Activated T-cell treated with anti-CD3 and anti-CD28 coated beads, Interleukin-2, amount 50 U/mL, for 72 hours (primary cell): Measurements from ENCODE around the gene C6orf47. TPM values are rescaled to one million over a fixed set of nuclear protein-coding genes. Genes with fewer than 3 reads are reported as not detected.
A peak's percentile ranks its signal among the peaks of the same experiment; 100 is the strongest.

Source experiments
- ATAC-seq, 2 donors: fragments of 150-1000 bp; cut with Tn5 transposase; replicated peaks in 1 of 2; 2 replicates each; pipeline ENCODE4 v1.10.0; 2021; ENCODE audit warnings: moderate library complexity in 2 of 2, mild to moderate bottlenecking in 1 of 2
- DNase-seq, 2 donors: peaks; one replicate each; pipeline ENCODE4 v3.0.0; 2021 to 2022; ENCODE audit warnings: mixed read lengths in 1 of 2
- H3K27ac Mint-ChIP-seq: one replicate; pipeline ENCODE4 v1.8.0; 2022; ENCODE audit warnings: mild to moderate bottlenecking, moderate library complexity, mixed read lengths
- H3K27me3 Mint-ChIP-seq: one replicate; pipeline ENCODE4 v1.8.0; 2022; ENCODE audit warnings: low read depth, mixed read lengths
- H3K36me3 Mint-ChIP-seq, 2 donors: one replicate each; pipeline ENCODE4 v1.8.0; 2022; ENCODE audit warnings: mixed read lengths in 2 of 2, mild to moderate bottlenecking in 1 of 2; ENCODE audit not compliant: insufficient read depth in 2 of 2
- H3K4me1 Mint-ChIP-seq: one replicate; pipeline ENCODE4 v1.8.0; 2022; ENCODE audit warnings: low read depth, mixed read lengths
- H3K4me3 Mint-ChIP-seq, 2 donors: one replicate each; pipeline ENCODE4 v1.8.0; 2022; ENCODE audit warnings: mild to moderate bottlenecking in 2 of 2, mixed read lengths in 2 of 2, moderate library complexity in 2 of 2
- H3K9me3 Mint-ChIP-seq, 2 donors: one replicate each; pipeline ENCODE4 v1.8.0; 2022; ENCODE audit warnings: mixed read lengths in 2 of 2
- total RNA-seq, 2 donors: library from RNA; stranded (reverse); gene quantifications; one replicate each; pipeline ENCODE4 v1.2.3, GENCODE V29; 2022

C6orf47 gene
- total RNA-seq, 2 donors from 2014 or later, result 21.1 to 22.5 TPM

DNA sequence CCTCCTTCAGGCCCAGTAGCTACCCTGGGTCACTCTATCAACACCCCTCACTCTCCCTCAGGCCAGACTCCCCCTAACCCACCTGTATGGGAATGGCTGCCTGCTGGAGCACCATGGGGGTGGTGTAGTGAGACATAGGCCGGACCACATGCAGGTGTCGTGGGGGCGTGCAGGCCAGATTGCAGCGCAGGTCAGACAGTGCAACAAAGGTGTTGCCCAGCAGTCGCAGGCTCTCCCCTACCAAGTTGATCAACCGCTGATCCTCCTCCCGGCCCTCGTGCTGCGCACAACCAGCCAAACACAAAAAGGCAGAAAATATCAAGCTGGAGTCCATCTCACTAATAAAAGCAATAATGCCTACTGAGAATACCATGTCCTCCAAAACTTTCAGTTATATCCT, 15.3 kb downstream of the C6orf47 start:
- no peak overlapping the region for H3K4me3 Mint-ChIP-seq
- no peaks in the 10 kb centered on the region for H3K27me3 Mint-ChIP-seq
- peaks cover 16% of the 10 kb centered on the region for H3K4me1 Mint-ChIP-seq
- no peak for DNase-seq
- no peaks in the 10 kb centered on the region for H3K9me3 Mint-ChIP-seq
- no peak overlapping the region for H3K27ac Mint-ChIP-seq
- H3K36me3 Mint-ChIP-seq, result peaks cover 4 to 27% of the 10 kb centered on the region in 2 donors
- ATAC-seq, result no peak

DNA sequence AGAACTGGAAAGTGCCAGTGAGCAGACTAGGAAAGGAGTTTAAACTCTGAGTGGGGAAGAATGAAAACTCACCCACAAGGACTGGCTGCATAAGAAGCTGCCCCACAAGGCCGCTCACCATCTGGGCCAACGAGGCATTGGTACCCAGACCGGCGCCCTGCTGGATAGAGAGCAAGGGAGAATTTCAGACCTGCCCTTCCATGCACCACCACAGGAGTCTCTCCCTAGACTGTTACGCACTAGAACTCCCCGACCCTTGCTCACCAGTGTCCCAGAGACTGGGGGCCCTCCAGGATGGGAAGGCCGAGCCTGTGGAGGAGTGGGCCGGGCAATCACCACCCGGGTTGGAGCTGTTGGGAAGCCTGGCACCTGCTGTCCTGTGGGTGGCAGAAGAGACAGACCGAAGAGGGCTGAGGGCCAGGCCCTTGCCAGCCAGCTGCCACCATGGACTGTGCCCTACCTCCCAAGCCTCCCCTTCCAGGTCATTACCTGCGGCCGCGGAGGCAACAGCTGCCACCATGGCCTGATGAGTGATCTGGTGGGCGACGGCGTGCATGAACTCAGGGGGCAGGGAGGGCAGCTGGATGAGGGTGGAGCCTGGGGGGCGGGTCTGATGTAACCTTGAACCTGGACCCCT, 16.6 kb downstream of the C6orf47 start:
- ATAC-seq (peak; percentile 8 to 20), DNase-seq (no peak)
- H3K4me3 Mint-ChIP-seq, result no peak overlapping the region
- H3K9me3 Mint-ChIP-seq, result no peaks in the 10 kb centered on the region
- peaks cover 7% of the 10 kb centered on the region for H3K4me1 Mint-ChIP-seq
- no peak overlapping the region for H3K27ac Mint-ChIP-seq
- peaks cover 1 to 22% of the 10 kb centered on the region in 2 donors for H3K36me3 Mint-ChIP-seq
- H3K27me3 Mint-ChIP-seq, result no peaks in the 10 kb centered on the region

DNA sequence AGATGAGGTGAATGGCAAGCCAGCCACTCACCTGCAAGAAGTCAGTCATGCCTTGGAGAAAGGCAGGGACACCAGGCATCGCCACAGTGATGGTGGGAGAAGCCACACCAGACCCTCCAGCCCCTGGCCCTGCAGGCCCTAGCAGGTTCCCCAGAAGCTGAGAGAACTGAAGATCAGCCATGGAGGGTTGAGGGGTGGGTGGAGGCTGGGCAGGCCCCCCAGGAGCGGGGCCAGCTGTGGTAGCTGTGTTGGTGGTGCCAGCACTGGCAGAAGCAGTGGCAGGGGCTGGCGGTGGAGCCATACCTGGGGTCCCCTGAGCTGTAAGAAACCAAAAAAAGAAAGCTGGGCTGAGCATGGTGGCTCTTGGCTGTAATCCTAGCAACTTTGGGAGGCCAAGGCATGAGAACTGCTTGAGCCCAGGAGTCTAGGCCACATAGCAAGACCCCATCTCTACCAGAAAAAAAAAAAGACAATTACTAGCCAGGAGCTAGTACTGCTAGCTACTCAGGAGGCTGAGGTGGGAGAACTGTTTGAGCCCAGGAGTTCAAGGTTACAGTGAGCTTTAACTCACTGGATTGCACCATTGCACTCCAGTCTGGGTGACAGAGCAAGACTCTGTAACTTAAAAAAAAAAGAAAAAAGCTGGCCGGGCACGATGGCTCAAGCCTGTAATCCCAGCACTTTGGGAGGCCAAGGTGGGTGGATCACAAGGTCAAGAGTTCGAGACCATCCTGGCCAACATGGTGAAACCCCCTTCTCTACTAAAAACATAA, 17.6 kb downstream of the C6orf47 start:
- ATAC-seq, result no peak
- Mint-ChIP-seq H3K27me3 (no peaks in the 10 kb centered on the region), H3K9me3 (no peaks in the 10 kb centered on the region), H3K27ac (no peak overlapping the region), H3K4me1 (peaks cover 5% of the 10 kb centered on the region), H3K36me3 (peaks cover 1 to 21% of the 10 kb centered on the region in 2 donors), H3K4me3 (no peak overlapping the region)
- DNase-seq, result no peak

DNA sequence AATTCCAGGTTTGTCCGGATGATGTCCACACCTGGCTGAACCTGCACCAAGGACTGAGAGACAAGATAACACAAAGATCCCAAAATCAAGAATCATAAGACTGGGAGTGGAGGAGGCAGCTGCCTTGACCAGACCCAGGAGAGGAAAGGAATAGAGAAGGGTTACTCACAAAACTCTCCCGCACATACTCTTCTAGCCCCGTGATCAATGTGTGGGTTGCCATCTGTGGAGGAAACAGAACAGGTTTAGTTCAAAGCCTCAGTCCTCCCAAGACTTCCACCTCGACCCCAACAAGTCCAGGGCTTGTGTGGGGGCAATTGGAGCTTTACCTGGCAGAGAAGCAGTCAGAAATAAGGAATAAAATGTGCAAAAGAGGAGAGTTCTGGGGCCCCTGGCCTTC, 19.2 kb downstream of the C6orf47 start:
- Mint-ChIP-seq H3K9me3 (no peaks in the 10 kb centered on the region), H3K36me3 (peaks cover 1 to 16% of the 10 kb centered on the region in 2 donors), H3K27me3 (no peaks in the 10 kb centered on the region), H3K4me1 (peaks cover 5% of the 10 kb centered on the region), H3K4me3 (no peak overlapping the region), H3K27ac (peak overlapping the region; percentile 34)
- no peak for DNase-seq
- no peak for ATAC-seq

DNA sequence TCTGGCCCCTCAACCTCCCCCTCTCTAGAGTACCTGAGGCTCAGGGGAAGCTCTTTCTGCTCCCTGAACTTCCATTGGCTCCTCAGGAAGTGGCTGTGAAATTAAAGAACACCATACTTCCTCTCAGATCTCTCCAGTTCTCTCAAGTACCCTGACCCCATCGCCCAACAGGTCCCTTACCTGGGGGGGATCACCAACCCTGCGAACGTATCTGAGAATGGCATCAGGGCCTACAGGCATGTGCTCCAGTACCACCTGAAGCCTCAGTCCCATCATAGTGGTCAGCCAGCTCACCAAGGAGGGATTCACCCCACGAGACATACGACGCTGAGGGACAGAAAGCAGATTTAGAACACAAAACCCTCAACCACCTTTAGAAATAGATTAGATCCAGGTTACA, 20.0 kb downstream of the C6orf47 start:
- Mint-ChIP-seq H3K27me3 (no peaks in the 10 kb centered on the region), H3K4me1 (peaks cover 5% of the 10 kb centered on the region), H3K9me3 (no peaks in the 10 kb centered on the region), H3K27ac (peak overlapping the region; percentile 43), H3K36me3 (peaks cover 2 to 19% of the 10 kb centered on the region in 2 donors), H3K4me3 (no peak overlapping the region)
- ATAC-seq (no peak), DNase-seq (no peak)

DNA sequence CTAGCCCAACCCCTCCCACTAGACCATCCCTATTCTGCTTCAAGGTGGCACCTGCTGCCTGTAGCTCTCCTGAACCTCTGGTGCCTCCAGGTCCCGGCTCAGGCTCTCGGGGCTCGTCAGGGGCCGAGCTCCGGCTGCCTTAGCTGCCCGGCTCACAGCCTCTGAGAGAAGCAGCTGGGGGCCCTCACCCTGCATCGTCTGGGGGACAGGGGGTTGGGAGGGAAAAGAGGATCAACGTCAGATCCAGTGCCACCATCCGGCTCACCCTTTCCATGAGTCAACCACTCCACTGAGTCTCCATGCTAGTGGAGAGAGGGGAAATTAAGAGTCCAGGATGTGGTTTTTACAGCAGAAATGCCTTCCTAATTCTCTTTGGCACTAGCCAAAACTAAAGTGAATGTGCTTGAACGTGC, 21.1 kb downstream of the C6orf47 start:
- Mint-ChIP-seq H3K9me3 (no peaks in the 10 kb centered on the region), H3K27me3 (no peaks in the 10 kb centered on the region), H3K27ac (peak overlapping the region; percentile 66), H3K36me3 (peaks cover 4 to 15% of the 10 kb centered on the region in 2 donors), H3K4me1 (peaks cover 5% of the 10 kb centered on the region), H3K4me3 (no peak overlapping the region)
- DNase-seq (no peak), ATAC-seq (peak in 1 of 2 donors; percentile 32)

DNA sequence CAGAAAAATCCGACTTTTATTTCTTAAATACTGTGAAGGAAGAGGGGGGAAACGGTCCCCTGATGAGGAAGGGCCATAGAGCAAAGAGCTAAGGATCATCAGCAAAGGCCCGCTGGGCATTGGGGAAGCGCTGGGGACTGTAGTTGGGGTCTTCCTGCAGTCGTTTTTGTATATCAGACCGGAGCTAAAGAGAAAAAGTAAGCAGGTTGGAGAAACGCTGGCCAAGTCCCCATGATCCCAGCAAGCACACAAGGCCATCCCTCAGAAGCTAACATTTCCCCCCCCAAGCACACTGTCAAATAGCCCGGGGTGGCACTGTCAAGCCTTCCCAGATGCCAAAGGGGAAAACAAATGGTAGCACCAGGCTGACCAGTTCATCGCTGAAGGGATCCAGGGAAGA, 21.5 kb downstream of the C6orf47 start:
- peak overlapping the region in 1 of 2 donors; percentile 9 for H3K4me3 Mint-ChIP-seq
- H3K9me3 Mint-ChIP-seq, result no peaks in the 10 kb centered on the region
- H3K27me3 Mint-ChIP-seq, result no peaks in the 10 kb centered on the region
- H3K36me3 Mint-ChIP-seq, result peaks cover 4 to 14% of the 10 kb centered on the region in 2 donors
- DNase-seq (no peak), ATAC-seq (no peak)
- H3K27ac Mint-ChIP-seq, result peak overlapping the region; percentile 64
- H3K4me1 Mint-ChIP-seq, result peaks cover 7% of the 10 kb centered on the region

DNA sequence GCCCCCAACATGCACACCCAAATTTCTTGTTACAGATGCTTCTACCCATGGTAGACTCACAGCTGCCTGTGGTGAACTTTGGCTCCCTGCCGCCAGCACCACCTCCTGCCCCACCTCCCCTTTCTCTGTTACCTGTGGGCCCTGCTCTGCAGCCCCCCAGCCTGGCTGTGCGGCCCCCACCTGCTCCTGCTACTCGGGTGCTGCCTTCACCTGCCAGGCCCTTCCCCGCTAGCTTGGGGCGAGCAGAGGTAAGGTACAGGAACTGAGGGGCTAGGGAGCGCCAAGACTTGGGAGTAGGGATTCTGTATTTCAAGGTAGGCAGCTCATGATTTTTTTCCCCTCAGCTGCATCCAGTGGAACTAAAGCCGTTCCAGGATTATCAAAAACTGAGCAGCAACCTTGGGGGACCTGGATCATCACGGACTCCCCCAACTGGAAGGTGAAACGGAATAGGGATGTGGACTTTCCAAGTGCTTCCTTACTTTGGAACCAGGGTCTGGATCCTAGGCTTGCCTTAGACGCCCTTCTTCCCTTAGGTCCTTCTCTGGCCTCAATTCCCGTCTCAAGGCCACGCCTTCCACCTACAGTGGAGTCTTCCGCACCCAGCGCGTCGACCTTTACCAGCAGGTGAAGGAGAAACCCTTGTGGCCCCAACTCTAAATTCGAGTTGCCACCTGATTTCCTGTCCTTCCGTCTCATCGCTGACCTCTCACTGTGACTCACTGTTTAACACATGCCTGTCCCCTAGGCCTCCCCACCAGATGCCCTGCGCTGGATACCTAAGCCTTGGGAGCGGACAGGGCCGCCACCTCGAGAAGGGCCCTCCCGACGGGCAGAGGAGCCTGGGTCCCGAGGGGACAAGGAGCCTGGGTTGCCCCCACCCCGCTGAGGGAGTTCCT, 23.6 kb downstream of the C6orf47 start:
- DNase-seq, result no peak
- Mint-ChIP-seq H3K4me1 (peaks cover 10% of the 10 kb centered on the region), H3K9me3 (no peaks in the 10 kb centered on the region), H3K36me3 (peaks cover 5 to 28% of the 10 kb centered on the region in 2 donors), H3K27ac (no peak overlapping the region), H3K27me3 (no peaks in the 10 kb centered on the region), H3K4me3 (no peak overlapping the region)
- no peak for ATAC-seq

DNA sequence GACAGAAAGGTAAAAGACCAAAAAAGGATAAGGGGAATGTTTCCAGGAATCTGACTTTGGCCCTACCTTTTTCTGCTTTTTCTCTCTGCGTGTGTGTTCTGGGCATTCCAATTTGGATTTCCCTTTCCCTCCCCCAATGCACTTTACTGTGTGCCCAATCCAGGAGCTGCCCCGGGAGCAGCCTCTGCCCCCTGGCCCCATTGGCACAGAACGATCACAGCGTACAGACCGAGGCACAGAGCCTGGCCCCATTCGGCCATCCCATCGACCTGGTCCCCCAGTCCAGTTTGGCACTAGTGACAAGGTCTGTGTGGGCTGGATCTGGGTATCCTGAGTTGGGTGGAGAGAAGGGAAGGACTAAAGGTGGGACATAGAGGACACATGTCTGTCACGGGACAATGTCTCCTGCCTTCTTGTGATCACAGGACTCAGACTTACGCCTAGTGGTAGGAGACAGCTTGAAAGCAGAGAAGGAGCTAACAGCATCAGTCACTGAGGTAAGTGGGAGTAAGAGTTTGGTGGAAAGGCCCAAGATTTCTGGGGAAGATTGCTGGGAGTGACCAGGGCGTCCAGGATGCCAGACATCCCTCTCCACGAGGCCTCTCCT, 25.5 kb downstream of the C6orf47 start:
- no peak for ATAC-seq
- no peaks in the 10 kb centered on the region for H3K9me3 Mint-ChIP-seq

DNA sequence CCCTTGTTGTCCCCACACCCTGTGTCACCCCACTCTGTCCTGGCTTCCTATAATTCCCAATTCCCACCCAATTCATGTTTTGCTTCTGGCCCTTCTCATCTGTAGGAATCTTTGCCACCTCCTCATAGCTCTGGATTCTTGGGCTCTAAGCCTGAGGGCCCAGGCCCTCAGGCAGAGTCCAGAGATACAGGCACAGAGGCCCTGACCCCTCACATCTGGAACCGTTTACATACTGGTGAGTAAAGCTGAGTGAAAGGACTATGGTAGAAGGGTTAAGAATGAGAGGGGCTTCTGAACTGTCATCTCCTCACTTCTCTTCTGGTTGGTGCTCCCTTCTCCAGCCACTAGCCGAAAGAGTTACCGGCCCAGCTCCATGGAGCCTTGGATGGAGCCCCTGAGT, 26.4 kb downstream of the C6orf47 start:
- Mint-ChIP-seq H3K4me3 (no peak overlapping the region), H3K27ac (peak overlapping the region; percentile 39), H3K4me1 (peaks cover 21% of the 10 kb centered on the region), H3K9me3 (no peaks in the 10 kb centered on the region), H3K36me3 (peaks cover 14 to 47% of the 10 kb centered on the region in 2 donors), H3K27me3 (no peaks in the 10 kb centered on the region)
- DNase-seq (no peak), ATAC-seq (no peak)

More for the DNA sequence above, 25.5 kb downstream of the C6orf47 start:
- no peak for DNase-seq
- peaks cover 11 to 40% of the 10 kb centered on the region in 2 donors for H3K36me3 Mint-ChIP-seq
- H3K27ac Mint-ChIP-seq, result no peak overlapping the region
- H3K4me1 Mint-ChIP-seq, result peaks cover 25% of the 10 kb centered on the region
- H3K27me3 Mint-ChIP-seq, result no peaks in the 10 kb centered on the region
- no peak overlapping the region for H3K4me3 Mint-ChIP-seq

DNA sequence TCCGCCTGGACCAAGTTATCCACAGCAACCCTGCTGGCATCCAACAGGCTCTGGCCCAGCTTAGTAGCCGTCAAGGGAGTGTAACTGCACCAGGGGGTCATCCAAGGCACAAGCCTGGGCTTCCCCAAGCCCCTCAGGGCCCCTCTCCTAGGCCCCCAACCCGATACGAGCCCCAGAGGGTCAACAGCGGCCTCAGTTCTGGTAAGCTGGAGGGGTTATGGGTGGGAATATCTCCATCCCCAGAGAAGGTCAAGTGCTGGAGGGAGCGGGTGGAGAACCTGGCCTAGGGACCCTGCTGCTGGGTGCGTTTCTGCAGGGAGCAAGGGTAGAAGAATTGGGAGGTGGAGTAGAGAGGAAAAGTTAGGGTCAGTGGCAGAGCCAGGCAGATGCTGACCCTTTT, 27.1 kb downstream of the C6orf47 start:
- H3K9me3 Mint-ChIP-seq, result no peaks in the 10 kb centered on the region
- no peak overlapping the region for H3K4me3 Mint-ChIP-seq
- peaks cover 21% of the 10 kb centered on the region for H3K4me1 Mint-ChIP-seq
- no peak for DNase-seq
- no peak overlapping the region for H3K27ac Mint-ChIP-seq
- H3K36me3 Mint-ChIP-seq, result peaks cover 14 to 44% of the 10 kb centered on the region in 2 donors
- ATAC-seq, result no peak
- no peaks in the 10 kb centered on the region for H3K27me3 Mint-ChIP-seq

DNA sequence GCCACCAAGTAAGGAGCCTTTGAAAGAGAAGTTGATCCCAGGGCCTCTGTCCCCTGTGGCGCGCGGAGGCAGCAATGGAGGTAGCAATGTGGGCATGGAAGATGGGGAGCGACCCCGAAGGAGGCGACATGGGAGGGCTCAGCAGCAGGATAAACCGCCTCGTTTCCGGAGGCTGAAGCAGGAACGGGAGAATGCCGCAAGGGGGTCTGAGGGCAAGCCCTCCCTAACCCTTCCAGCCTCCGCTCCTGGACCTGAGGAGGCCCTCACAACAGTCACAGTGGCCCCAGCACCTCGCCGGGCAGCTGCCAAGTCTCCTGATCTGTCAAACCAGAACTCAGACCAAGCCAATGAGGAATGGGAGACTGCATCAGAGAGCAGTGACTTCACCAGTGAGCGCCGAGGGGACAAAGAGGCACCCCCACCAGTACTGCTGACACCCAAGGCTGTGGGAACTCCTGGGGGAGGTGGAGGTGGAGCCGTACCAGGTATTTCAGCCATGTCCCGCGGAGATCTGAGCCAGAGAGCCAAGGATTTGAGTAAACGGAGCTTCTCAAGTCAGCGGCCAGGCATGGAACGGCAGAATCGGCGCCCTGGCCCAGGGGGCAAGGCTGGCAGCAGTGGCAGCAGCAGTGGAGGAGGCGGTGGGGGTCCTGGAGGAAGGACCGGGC, 28.2 kb downstream of the C6orf47 start:
- peaks cover 21% of the 10 kb centered on the region for H3K4me1 Mint-ChIP-seq
- no peak overlapping the region for H3K4me3 Mint-ChIP-seq
- H3K27ac Mint-ChIP-seq, result no peak overlapping the region
- peaks cover 17 to 52% of the 10 kb centered on the region in 2 donors for H3K36me3 Mint-ChIP-seq
- ATAC-seq, result no peak
- no peaks in the 10 kb centered on the region for H3K9me3 Mint-ChIP-seq
- H3K27me3 Mint-ChIP-seq, result no peaks in the 10 kb centered on the region
- DNase-seq, result no peak
